Measurements from ENCODE around the gene RAP1GAP. TPM values are rescaled to one million over a fixed set of nuclear protein-coding genes. Genes with fewer than 3 reads are reported as not detected.

The RAP1GAP gene
- total and polyA plus RNA-seq, 9 of the 15 experiments (the other 6 are each of a cell fraction or from before 2014, with no cell fraction given): 0.29 to 30.2 (median 19.2) TPM

DNA sequence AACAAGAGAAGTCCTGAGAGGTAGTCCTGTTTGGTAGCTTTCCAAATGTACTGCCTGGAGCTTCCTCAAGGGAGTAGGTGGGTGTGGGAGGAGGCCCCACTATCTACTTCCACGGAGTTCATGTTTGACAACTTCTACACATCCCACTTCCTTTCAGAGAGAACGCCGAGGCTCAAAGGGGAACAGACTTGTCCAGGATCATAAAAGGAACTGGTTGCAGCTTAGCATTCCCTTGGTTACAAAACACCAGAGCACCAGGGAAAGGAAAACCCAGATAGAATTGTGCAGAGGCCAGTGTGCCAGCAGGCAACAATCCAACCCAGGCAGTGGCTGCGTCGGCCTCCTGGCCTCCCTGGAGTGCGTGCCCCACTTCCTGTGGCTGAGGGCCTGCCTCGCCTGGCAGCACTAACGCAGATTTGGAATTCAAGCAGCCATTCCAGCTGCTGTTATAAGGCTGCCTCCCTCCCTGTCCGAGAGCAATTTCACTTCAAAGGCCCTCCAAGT is 4.2 kb upstream of the RAP1GAP start (continued):
- TF ChIP-seq ZNF384 (IDR thresholded peaks at IDR 0.05; ENCODE audit: low read depth, low read length) (no peak), CC2D1A (IDR thresholded peaks at IDR 0.05) (no peak), KLF10 (CRISPR knock-in tag; IDR thresholded peaks at IDR 0.05) (no peak), EGR1 (conservative IDR thresholded peaks at IDR 0.05) (peak; percentile 85), MED1 (CRISPR knock-in tag; IDR thresholded peaks at IDR 0.05; ENCODE audit: borderline replicate concordance) (no peak), BRD9 (IDR thresholded peaks at IDR 0.05; ENCODE audit: low read depth, partially characterized antibody) (no peak), MYC (IDR thresholded peaks at IDR 0.05; ENCODE audit: low read depth, low read length) (peak; percentile 29; the same call in 1 of the 2 replicates), MYC (CRISPR knock-in tag; IDR thresholded peaks at IDR 0.05; ENCODE audit: borderline replicate concordance, low read depth) (no peak), TCF3 (CRISPR knock-in tag; IDR thresholded peaks at IDR 0.05) (0 out of 2 replicates have a peak, but pooled peaks have one; percentile 9), DIDO1 (tag; IDR thresholded peaks at IDR 0.05; ENCODE audit: low read depth) (no peak), ZNF23 (CRISPR knock-in tag; IDR thresholded peaks at IDR 0.05) (no peak), ZNF175 (CRISPR knock-in tag; IDR thresholded peaks at IDR 0.05; ENCODE audit: low read depth) (peak; percentile 58; the same call in 1 of the 2 replicates), ZNF263 (CRISPR knock-in tag; IDR thresholded peaks at IDR 0.05; ENCODE audit: borderline replicate concordance) (0 out of 2 replicates have a peak, but pooled peaks have one; percentile 51), NRF1 (conservative IDR thresholded peaks at IDR 0.05 in 1 of 2, IDR thresholded peaks at IDR 0.05 in 1 of 2) (0 out of 4 replicates have a peak, but pooled peaks of 1 of the 2 experiments have one; percentile 17), ETV5 (CRISPR knock-in tag; IDR thresholded peaks at IDR 0.05; ENCODE audit: low read depth) (no peak; the same call in 1 of the 2 replicates), POLR2B (IDR thresholded peaks at IDR 0.05; ENCODE audit: low read depth, partially characterized antibody) (peak; percentile 5), GABPA (tag; conservative IDR thresholded peaks at IDR 0.05; ENCODE audit: low read depth) (peak; percentile 54), ZNF224 (CRISPR knock-in tag; IDR thresholded peaks at IDR 0.05) (0 out of 2 replicates have a peak, but pooled peaks have one; percentile 12), GABPB1 (CRISPR knock-in tag; IDR thresholded peaks at IDR 0.05) (peak; percentile 12; the same call in 1 of the 2 replicates), SRSF3 (IDR thresholded peaks at IDR 0.05; ENCODE audit: insufficient read depth, low read length) (no peak)
- TF ChIP-seq, protein P1, sequence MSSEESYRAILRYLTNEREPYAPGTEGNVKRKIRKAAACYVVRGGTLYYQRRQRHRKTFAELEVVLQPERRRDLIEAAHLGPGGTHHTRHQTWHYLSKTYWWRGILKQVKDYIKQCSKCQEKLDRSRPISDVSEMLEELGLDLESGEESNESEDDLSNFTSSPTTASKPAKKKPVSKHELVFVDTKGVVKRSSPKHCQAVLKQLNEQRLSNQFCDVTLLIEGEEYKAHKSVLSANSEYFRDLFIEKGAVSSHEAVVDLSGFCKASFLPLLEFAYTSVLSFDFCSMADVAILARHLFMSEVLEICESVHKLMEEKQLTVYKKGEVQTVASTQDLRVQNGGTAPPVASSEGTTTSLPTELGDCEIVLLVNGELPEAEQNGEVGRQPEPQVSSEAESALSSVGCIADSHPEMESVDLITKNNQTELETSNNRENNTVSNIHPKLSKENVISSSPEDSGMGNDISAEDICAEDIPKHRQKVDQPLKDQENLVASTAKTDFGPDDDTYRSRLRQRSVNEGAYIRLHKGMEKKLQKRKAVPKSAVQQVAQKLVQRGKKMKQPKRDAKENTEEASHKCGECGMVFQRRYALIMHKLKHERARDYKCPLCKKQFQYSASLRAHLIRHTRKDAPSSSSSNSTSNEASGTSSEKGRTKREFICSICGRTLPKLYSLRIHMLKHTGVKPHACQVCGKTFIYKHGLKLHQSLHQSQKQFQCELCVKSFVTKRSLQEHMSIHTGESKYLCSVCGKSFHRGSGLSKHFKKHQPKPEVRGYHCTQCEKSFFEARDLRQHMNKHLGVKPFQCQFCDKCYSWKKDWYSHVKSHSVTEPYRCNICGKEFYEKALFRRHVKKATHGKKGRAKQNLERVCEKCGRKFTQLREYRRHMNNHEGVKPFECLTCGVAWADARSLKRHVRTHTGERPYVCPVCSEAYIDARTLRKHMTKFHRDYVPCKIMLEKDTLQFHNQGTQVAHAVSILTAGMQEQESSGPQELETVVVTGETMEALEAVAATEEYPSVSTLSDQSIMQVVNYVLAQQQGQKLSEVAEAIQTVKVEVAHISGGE (CRISPR knock-in tag; IDR thresholded peaks at IDR 0.05): 0 out of 6 replicates have a peak, but pooled peaks of 1 of the 3 experiments have one; percentile 13
- TF ChIP-seq, protein P2, sequence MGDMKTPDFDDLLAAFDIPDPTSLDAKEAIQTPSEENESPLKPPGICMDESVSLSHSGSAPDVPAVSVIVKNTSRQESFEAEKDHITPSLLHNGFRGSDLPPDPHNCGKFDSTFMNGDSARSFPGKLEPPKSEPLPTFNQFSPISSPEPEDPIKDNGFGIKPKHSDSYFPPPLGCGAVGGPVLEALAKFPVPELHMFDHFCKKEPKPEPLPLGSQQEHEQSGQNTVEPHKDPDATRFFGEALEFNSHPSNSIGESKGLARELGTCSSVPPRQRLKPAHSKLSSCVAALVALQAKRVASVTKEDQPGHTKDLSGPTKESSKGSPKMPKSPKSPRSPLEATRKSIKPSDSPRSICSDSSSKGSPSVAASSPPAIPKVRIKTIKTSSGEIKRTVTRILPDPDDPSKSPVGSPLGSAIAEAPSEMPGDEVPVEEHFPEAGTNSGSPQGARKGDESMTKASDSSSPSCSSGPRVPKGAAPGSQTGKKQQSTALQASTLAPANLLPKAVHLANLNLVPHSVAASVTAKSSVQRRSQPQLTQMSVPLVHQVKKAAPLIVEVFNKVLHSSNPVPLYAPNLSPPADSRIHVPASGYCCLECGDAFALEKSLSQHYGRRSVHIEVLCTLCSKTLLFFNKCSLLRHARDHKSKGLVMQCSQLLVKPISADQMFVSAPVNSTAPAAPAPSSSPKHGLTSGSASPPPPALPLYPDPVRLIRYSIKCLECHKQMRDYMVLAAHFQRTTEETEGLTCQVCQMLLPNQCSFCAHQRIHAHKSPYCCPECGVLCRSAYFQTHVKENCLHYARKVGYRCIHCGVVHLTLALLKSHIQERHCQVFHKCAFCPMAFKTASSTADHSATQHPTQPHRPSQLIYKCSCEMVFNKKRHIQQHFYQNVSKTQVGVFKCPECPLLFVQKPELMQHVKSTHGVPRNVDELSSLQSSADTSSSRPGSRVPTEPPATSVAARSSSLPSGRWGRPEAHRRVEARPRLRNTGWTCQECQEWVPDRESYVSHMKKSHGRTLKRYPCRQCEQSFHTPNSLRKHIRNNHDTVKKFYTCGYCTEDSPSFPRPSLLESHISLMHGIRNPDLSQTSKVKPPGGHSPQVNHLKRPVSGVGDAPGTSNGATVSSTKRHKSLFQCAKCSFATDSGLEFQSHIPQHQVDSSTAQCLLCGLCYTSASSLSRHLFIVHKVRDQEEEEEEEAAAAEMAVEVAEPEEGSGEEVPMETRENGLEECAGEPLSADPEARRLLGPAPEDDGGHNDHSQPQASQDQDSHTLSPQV (IDR thresholded peaks at IDR 0.05): peak; percentile 64

All from K562 (cell line).